Loucy (cell line): ENCODE measurements around the gene DOK1.

Source experiments
- H2AFZ ChIP-seq: fragments of 200-600 bp; sonication (generic); 2 replicates; pipeline ENCODE4 v1.6.0; 2016; ENCODE audit warnings: antibody characterized with exemption, mild to moderate bottlenecking, low read length, moderate library complexity
- H3F3A ChIP-seq: fragments of 200-600 bp; 2 replicates; pipeline ENCODE4 v1.6.0; 2016; ENCODE audit warnings: antibody characterized with exemption, low read depth, mild to moderate bottlenecking
- H3K27me3 ChIP-seq: fragments of 200-600 bp; sonication (generic); 2 replicates; pipeline ENCODE4 v1.6.1; 2014; ENCODE audit warnings: low read length, mild to moderate bottlenecking; ENCODE audit not compliant: insufficient read depth, poor library complexity, severe bottlenecking
- H3K36me3 ChIP-seq: fragments of 200-600 bp; sonication (generic); 2 replicates; pipeline ENCODE4 v1.6.1; 2016; ENCODE audit warnings: low read length; ENCODE audit not compliant: insufficient read depth
- H3K4me1 ChIP-seq: fragments of 200-600 bp; sonication (generic); 2 replicates; pipeline ENCODE4 v1.5.1; 2014; ENCODE audit warnings: low read length, mild to moderate bottlenecking; ENCODE audit not compliant: insufficient read depth, poor library complexity, severe bottlenecking
- H3K4me2 ChIP-seq: fragments of 200-600 bp; sonication (generic); 2 replicates; pipeline ENCODE4 v1.6.0; 2014; ENCODE audit warnings: antibody characterized with exemption, low read length, low read depth, mild to moderate bottlenecking; ENCODE audit not compliant: poor library complexity, severe bottlenecking
- H3K4me3 ChIP-seq: fragments of 200-600 bp; sonication (generic); 2 replicates; pipeline ENCODE4 v1.5.1; 2014; ENCODE audit warnings: low read length, mild to moderate bottlenecking, mixed read lengths; ENCODE audit not compliant: poor library complexity, severe bottlenecking
- H3K79me2 ChIP-seq: fragments of 200-600 bp; sonication (generic); 2 replicates; pipeline ENCODE4 v1.6.1; 2014; ENCODE audit warnings: low read length; ENCODE audit not compliant: insufficient read depth
- H3K9ac ChIP-seq: fragments of 200-600 bp; sonication (generic); 2 replicates; pipeline ENCODE4 v1.6.0; 2014; ENCODE audit warnings: mild to moderate bottlenecking, low read depth, low read length, moderate library complexity; ENCODE audit not compliant: poor library complexity, severe bottlenecking
- H3K9me2 ChIP-seq: fragments of 200-600 bp; sonication (generic); replicated peaks from 2 replicates; pipeline ENCODE4 v1.6.1; 2016; ENCODE audit warnings: low read depth, low read length, mixed read lengths
- H3K9me3 ChIP-seq: fragments of 200-600 bp; sonication (generic); 2 replicates; pipeline ENCODE4 v1.6.1; 2014; ENCODE audit warnings: mild to moderate bottlenecking, antibody characterized with exemption, low read length, low read depth; ENCODE audit not compliant: insufficient read depth
- H4K20me1 ChIP-seq: fragments of 200-600 bp; sonication (generic); 2 replicates; pipeline ENCODE4 v1.6.0; 2014; ENCODE audit warnings: antibody characterized with exemption, low read length, mild to moderate bottlenecking; ENCODE audit not compliant: insufficient read depth, poor library complexity, severe bottlenecking
- CTCF ChIP-seq: fragments of 200-600 bp; sonication (generic); conservative IDR thresholded peaks from 2 replicates; pipeline ENCODE4 v1.5.1; 2014; ENCODE audit warnings: mild to moderate bottlenecking, antibody characterized with exemption, low read length
- EZH2phosphoT487 ChIP-seq: fragments of 200-600 bp; IDR thresholded peaks from 2 replicates; pipeline ENCODE4 v1.6.1; 2018; ENCODE audit warnings: antibody characterized with exemption, mild to moderate bottlenecking, moderate library complexity, borderline replicate concordance

DOK1 gene

GRCh38 chr2:74593826-74594772, 39.6 kb downstream of the DOK1 start:
- Histone ChIP-seq H3K4me2 (no peak overlapping the region), H3K9ac (no peak overlapping the region), H4K20me1 (no peaks in the 10 kb centered on the region), H3F3A (no peaks in the 10 kb centered on the region), H3K9me2 (no peaks in the 10 kb centered on the region), H3K9me3 (no peaks in the 10 kb centered on the region), H3K27me3 (peaks cover 18% of the 10 kb centered on the region), H3K79me2 (no peaks in the 10 kb centered on the region), H2AFZ (no peak overlapping the region), H3K36me3 (no peaks in the 10 kb centered on the region), H3K4me1 (no peaks in the 10 kb centered on the region), H3K4me3 (no peak overlapping the region)
- TF ChIP-seq EZH2phosphoT487 (no peak), CTCF (no peak)

GRCh38 chr2:74596584-74596983, 42.1 kb downstream of the DOK1 start:
- no peak overlapping the region for H3K9ac ChIP-seq
- no peaks in the 10 kb centered on the region for H3K36me3 ChIP-seq
- H3K79me2 ChIP-seq = no peaks in the 10 kb centered on the region
- no peak for TF ChIP-seq EZH2phosphoT487
- no peak for TF ChIP-seq CTCF
- H3K9me3 ChIP-seq = no peaks in the 10 kb centered on the region
- no peak overlapping the region for H2AFZ ChIP-seq
- no peaks in the 10 kb centered on the region for H3K9me2 ChIP-seq
- H3K4me1 ChIP-seq = no peaks in the 10 kb centered on the region
- peaks cover 18% of the 10 kb centered on the region for H3K27me3 ChIP-seq
- no peak overlapping the region for H3K4me3 ChIP-seq
- no peak overlapping the region for H3K4me2 ChIP-seq
- H3F3A ChIP-seq = no peaks in the 10 kb centered on the region
- H4K20me1 ChIP-seq = no peaks in the 10 kb centered on the region

- Histone ChIP-seq H3K4me3 (no peak overlapping the region), H3K9me3 (no peaks in the 10 kb centered on the region), H3K9me2 (no peaks in the 10 kb centered on the region), H3K27me3 (peaks cover 22% of the 10 kb centered on the region), H3F3A (no peaks in the 10 kb centered on the region), H4K20me1 (no peaks in the 10 kb centered on the region), H3K36me3 (no peaks in the 10 kb centered on the region), H3K79me2 (no peaks in the 10 kb centered on the region), H3K9ac (no peak overlapping the region), H2AFZ (no peak overlapping the region), H3K4me2 (no peak overlapping the region), H3K4me1 (no peaks in the 10 kb centered on the region)
- TF ChIP-seq EZH2phosphoT487 (no peak), CTCF (no peak)
Observed at GRCh38 chr2:74597410-74597809, 42.9 kb downstream of the DOK1 start.
